Heart left ventricle (tissue), 16 donors: ENCODE results near the gene P3R3URF. TPM values are rescaled to one million over a fixed set of nuclear protein-coding genes. Genes with fewer than 3 reads are reported as not detected.

ENCODE experiments used
- ATAC-seq, 4 donors: fragments of 200-7000 bp; cut with Tn5 transposase; one replicate each; pipeline ENCODE4 v1.9.1; 2020 to 2022; ENCODE audit warnings: moderate library complexity in 4 of 4, mild to moderate bottlenecking in 3 of 4, moderate number of reproducible peaks in 1 of 4
- DNase-seq, 5 donors: peaks; one replicate each; pipeline ENCODE4 v3.0.0-alpha.2; 2020
- H3K27ac ChIP-seq, 12 donors: fragments of 200-600 bp; sonication (generic) in 4 of 12; one replicate each; pipeline versions ENCODE4 v1.5.0 to v1.8.0; 2016 to 2022; ENCODE audit warnings: mild to moderate bottlenecking in 2 of 12
- H3K27me3 ChIP-seq, 9 donors: fragments of 200-600 bp; sonication (generic) in 2 of 9; one replicate each; pipeline versions ENCODE4 v1.5.1 to v1.8.0; 2016 to 2022; ENCODE audit warnings: mild to moderate bottlenecking in 3 of 9
- H3K36me3 ChIP-seq, 9 donors: fragments of 200-600 bp; sonication (generic) in 2 of 9; one replicate each; pipeline versions ENCODE4 v1.5.0 to v1.8.0; 2018 to 2022; ENCODE audit warnings: mild to moderate bottlenecking in 2 of 9
- H3K4me1 ChIP-seq, 12 donors: fragments of 200-600 bp; sonication (generic) in 4 of 12; one replicate each; pipeline versions ENCODE4 v1.5.0 to v1.8.0; 2016 to 2022; ENCODE audit warnings: mild to moderate bottlenecking in 3 of 12
- H3K4me3 ChIP-seq, 12 donors: fragments of 200-600 bp; sonication (generic) in 4 of 12; one replicate each; pipeline versions ENCODE4 v1.5.0 to v1.8.0; 2017 to 2022; ENCODE audit warnings: mild to moderate bottlenecking in 9 of 12, moderate library complexity in 4 of 12
- H3K9me3 ChIP-seq, 12 donors: fragments of 200-600 bp; sonication (generic) in 4 of 12; one replicate each; pipeline versions ENCODE4 v1.5.0 to v1.8.0; 2016 to 2022; ENCODE audit warnings: mild to moderate bottlenecking in 1 of 12
- POLR2A ChIP-seq, 2 donors: fragments of 450-650 bp; IDR thresholded peaks; one replicate each; pipeline ENCODE4 v1.6.1; 2017; ENCODE audit warnings: antibody characterized with exemption in 2 of 2, mild to moderate bottlenecking in 2 of 2, moderate library complexity in 2 of 2
- WGBS, 4 donors: extraction: QIAGEN DNeasy Blood & Tissue Kit in 2 of 4; methylation state at CpG; one replicate each; pipeline versions ENCODE4 v1.1.5 to v1.1.7; 2013 to 2018; 5-methylcytosine and 5-hydroxymethylcytosine counted together
- intact Hi-C, 10 donors: fragments of 100-400 bp; cut with DNase I; formaldehyde crosslinking; loops; one replicate each; pipeline versions ENCODE4 v1.11.1 to v1.14.2; 2022
- polyA plus RNA-seq, 2 donors: library from polyadenylated mRNA; stranded (reverse); fragments of 200-250 nt; gene quantifications; one replicate each; pipeline ENCODE4 v1.2.3, GENCODE V29; 2013
- total RNA-seq, 9 donors: library from RNA; depleted of rRNA in 2 of 9; stranded (reverse); fragments of >200 nt in 2 of 9; fragmentation: NEBNext Ultra II Directional in 3 of 9; extraction: Animal tissue kit (Norgen Biotek cat#: 25700) in 3 of 9; gene quantifications; one replicate each; pipeline versions ENCODE4 v1.1.0 to v1.2.4, GENCODE V29; 2016 to 2023
- TF ChIP-seq, protein P1 (sequence below), 12 donors: fragments of 200-600 bp; sonication (generic) in 4 of 12; IDR thresholded peaks; one replicate each; pipeline versions ENCODE4 v1.5.0 to v1.8.0; 2018 to 2022; ENCODE audit warnings: antibody characterized with exemption in 12 of 12, mild to moderate bottlenecking in 5 of 12
- donor health status: ischemic (EF 13 %, LVEDD 7.1; RV severe dilation, severe dysfunction).
- donor health status: healthy with polysubstance abuse.
- donor health status: DM: no; HTN: yes; CAD: no.
- donor health status: DM: no; HTN: no; CAD: no.
- donor health status: ischemic (EF 25% LVEDD 6.9; RV normal size, moderate dysfunction).
- donor health status: ischemic (EF 25% LVEDD 5.7; RV mildly dilated, moderate dysfunction).
- donor health status: healthy.
- donor health status: DM: yes; HTN: yes; CAD: no.
- donor health status: ischemic (EF 35%, LVEDD 5.7; RV mildly dilated, moderate dysfunction).
- donor health status: nonischemic (EF 11% LVEDD 7.7; RV severe dilation, severe dysfunction).
- donor health status: DM: yes; HTN: yes; CAD: no.
- donor health status: PGD.
- donor health status: ischemic (EF 29% LVEDD 5.4; RV normal size, mild dysfunction).
- donor health status: nonischemic (EF 23%, LVEDD 6.1; RV moderate dilation, normal function).

The P3R3URF gene
- total and polyA plus RNA-seq, 11 donors, result not detected

GRCh38 chr1:46215504-46215903 lies 39.2 kb upstream of the P3R3URF start:
- intact Hi-C loops, result no loop called here
- no peak for TF ChIP-seq POLR2A (IDR thresholded peaks at IDR 0.05)
- TF ChIP-seq, protein P1, sequence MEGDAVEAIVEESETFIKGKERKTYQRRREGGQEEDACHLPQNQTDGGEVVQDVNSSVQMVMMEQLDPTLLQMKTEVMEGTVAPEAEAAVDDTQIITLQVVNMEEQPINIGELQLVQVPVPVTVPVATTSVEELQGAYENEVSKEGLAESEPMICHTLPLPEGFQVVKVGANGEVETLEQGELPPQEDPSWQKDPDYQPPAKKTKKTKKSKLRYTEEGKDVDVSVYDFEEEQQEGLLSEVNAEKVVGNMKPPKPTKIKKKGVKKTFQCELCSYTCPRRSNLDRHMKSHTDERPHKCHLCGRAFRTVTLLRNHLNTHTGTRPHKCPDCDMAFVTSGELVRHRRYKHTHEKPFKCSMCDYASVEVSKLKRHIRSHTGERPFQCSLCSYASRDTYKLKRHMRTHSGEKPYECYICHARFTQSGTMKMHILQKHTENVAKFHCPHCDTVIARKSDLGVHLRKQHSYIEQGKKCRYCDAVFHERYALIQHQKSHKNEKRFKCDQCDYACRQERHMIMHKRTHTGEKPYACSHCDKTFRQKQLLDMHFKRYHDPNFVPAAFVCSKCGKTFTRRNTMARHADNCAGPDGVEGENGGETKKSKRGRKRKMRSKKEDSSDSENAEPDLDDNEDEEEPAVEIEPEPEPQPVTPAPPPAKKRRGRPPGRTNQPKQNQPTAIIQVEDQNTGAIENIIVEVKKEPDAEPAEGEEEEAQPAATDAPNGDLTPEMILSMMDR (IDR thresholded peaks at IDR 0.05), result no peak
- H3K4me1 ChIP-seq, result peaks cover 0 to 3% (median 0%) of the 10 kb centered on the region in 12 donors
- ATAC-seq, result no peak
- DNase-seq, result no peak
- no peak overlapping the region for H3K27ac ChIP-seq
- H3K36me3 ChIP-seq, result peaks cover 0 to 19% (median 0%) of the 10 kb centered on the region in 9 donors
- no peaks in the 10 kb centered on the region for H3K27me3 ChIP-seq
- H3K9me3 ChIP-seq, result no peaks in the 10 kb centered on the region
- H3K4me3 ChIP-seq, result no peak overlapping the region

- Histone ChIP-seq H3K27ac (peak overlapping the region in 2 of 12 donors; percentile 34 to 37), H3K36me3 (peaks cover 0 to 23% (median 0%) of the 10 kb centered on the region in 9 donors), H3K4me3 (no peak overlapping the region), H3K27me3 (no peaks in the 10 kb centered on the region), H3K9me3 (no peaks in the 10 kb centered on the region), H3K4me1 (peaks cover 0 to 14% (median 7%) of the 10 kb centered on the region in 12 donors)
- intact Hi-C loops, result no loop called here
- WGBS, 4 donors, result 44 to 70% (median 52%) methylated on average over 2 of the region's 2 CpGs
- ATAC-seq, result peak in 1 of 4 donors; percentile 32
- no peak for TF ChIP-seq POLR2A (IDR thresholded peaks at IDR 0.05)
- TF ChIP-seq, protein P1 (IDR thresholded peaks at IDR 0.05), result no peak
- no peak for DNase-seq
Measured at GRCh38 chr1:46211051-46211450, 34.8 kb upstream of the P3R3URF start.

DNA sequence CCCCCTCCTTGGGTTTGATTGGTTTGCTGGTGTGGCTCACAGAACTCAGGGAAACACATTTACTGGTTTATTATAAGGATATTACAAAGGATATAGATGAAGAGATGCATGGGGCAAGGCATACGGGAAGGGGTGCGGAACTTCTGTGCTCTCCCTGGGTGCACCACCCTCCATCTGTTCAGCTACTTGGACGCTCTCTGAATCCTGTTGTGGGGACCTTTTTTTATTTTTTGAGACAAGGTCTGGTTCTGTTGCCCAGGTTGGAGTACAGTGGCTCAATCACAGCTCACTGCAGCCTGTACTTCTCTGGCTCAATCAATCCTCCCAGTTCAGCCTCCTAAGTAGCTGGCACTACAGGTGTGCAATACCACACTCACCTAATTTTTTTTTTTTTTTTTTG lies 34.3 kb upstream of the P3R3URF start:
- Histone ChIP-seq H3K9me3 (no peaks in the 10 kb centered on the region), H3K4me3 (no peak overlapping the region), H3K27me3 (no peaks in the 10 kb centered on the region), H3K36me3 (peaks cover 0 to 23% (median 0%) of the 10 kb centered on the region in 9 donors), H3K27ac (peak overlapping the region in 1 of 12 donors; percentile 37), H3K4me1 (peaks cover 0 to 19% (median 12%) of the 10 kb centered on the region in 12 donors)
- intact Hi-C loops, result no loop called here
- no peak for TF ChIP-seq POLR2A (IDR thresholded peaks at IDR 0.05)
- TF ChIP-seq, protein P1 (IDR thresholded peaks at IDR 0.05), result no peak
- DNase-seq (no peak), ATAC-seq (no peak)
- WGBS, 4 donors, result 90 to 99% (median 94%) methylated on average over 3 of the region's 3 CpGs

DNA sequence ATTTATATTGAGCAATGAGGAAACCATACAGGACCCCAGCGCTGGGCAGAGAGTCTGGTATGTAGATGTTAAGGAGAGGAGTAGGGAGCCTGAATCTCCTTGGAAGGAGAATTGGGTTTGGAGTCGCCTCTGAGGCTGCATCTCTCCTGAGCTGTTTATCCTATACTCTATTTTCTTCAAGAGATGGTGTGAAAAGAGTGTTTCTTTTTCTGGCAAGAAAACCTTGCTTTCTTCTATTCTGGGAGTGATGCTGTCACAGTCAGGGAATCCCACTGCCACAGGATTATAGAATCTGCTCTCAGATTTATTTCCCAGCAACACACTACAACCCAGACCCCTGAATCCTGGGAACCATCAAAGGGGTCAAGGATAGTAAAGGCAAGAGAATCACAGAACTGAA lies 30.1 kb upstream of the P3R3URF start:
- H3K36me3 ChIP-seq, result peaks cover 0 to 23% (median 0%) of the 10 kb centered on the region in 9 donors
- H3K4me3 ChIP-seq, result no peak overlapping the region
- peak overlapping the region; percentile 60 to 99 (median 92) for H3K27ac ChIP-seq
- H3K4me1 ChIP-seq, result peaks cover 0 to 40% (median 29%) of the 10 kb centered on the region in 12 donors
- H3K9me3 ChIP-seq, result no peaks in the 10 kb centered on the region
- WGBS, 4 donors, result 75 to 89% (median 85%) methylated on average over 2 of the region's 2 CpGs
- DNase-seq (no peak), ATAC-seq (no peak)
- intact Hi-C loops, result no loop called here
- TF ChIP-seq POLR2A (IDR thresholded peaks at IDR 0.05), result no peak
- TF ChIP-seq, protein P1 (IDR thresholded peaks at IDR 0.05), result no peak
- H3K27me3 ChIP-seq, result no peaks in the 10 kb centered on the region
